H1 (cell line): ENCODE results near the gene KLHDC4. TPM values are rescaled to one million over a fixed set of nuclear protein-coding genes. Genes with fewer than 3 reads are reported as not detected.

Experiments used
- CTCF ChIA-PET: fragments of 300-600 bp; sonication (Branson Sonifier 250); formaldehyde crosslinking; loops from one replicate; lab custom pipeline; 2021; ENCODE audit not compliant: partially characterized antibody; lab: Charles Lee
- POLR2A ChIA-PET: fragments of 300-600 bp; sonication (Branson Sonifier 250); formaldehyde crosslinking; loops from one replicate; lab custom pipeline; 2021; ENCODE audit warnings: inconsistent platforms; ENCODE audit not compliant: partially characterized antibody; lab: Charles Lee
- DNase-seq, 2 experiments: peaks; one replicate each; pipeline versions ENCODE4 v3.0.0 to v3.0.0-alpha.2; 2010 to 2022; ENCODE audit warnings: low spot score in 2 of 2, low read depth in 1 of 2, mixed read lengths in 1 of 2
- FAIRE-seq: peaks from 2 replicates; lab custom pipeline; 2011; peaks lifted over from hg19 to GRCh38; lab: Jason Lieb, UNC
- H2AFZ ChIP-seq: 2 replicates; pipeline ENCODE4 v1.8.1; 2012; ENCODE audit warnings: low read length, inconsistent platforms
- H2AK5ac ChIP-seq: 2 replicates; pipeline ENCODE4 v1.6.1; 2013; ENCODE audit warnings: low read depth, low read length
- H2BK120ac ChIP-seq: replicated peaks from 2 replicates; pipeline ENCODE3; 2013; ENCODE audit warnings: low read depth, low read length, inconsistent platforms
- H2BK12ac ChIP-seq: 2 replicates; pipeline ENCODE4 v1.6.1; 2013; ENCODE audit warnings: low read depth, low read length
- H2BK15ac ChIP-seq: 2 replicates; pipeline ENCODE4 v1.6.1; 2013; ENCODE audit warnings: low read length
- H2BK20ac ChIP-seq: 2 replicates; pipeline ENCODE4 v1.6.1; 2013; ENCODE audit warnings: low read length
- H2BK5ac ChIP-seq: 2 replicates; pipeline ENCODE4 v1.6.1; 2013; ENCODE audit warnings: low read depth, low read length
- H3K14ac ChIP-seq: 2 replicates; pipeline ENCODE4 v1.6.1; 2013; ENCODE audit warnings: inconsistent platforms; ENCODE audit not compliant: insufficient read length
- H3K18ac ChIP-seq: 2 replicates; pipeline ENCODE4 v1.6.1; 2013; ENCODE audit warnings: low read length; ENCODE audit errors: extremely low read depth
- H3K23ac ChIP-seq: 2 replicates; pipeline ENCODE4 v1.6.1; 2013; ENCODE audit warnings: inconsistent platforms; ENCODE audit not compliant: insufficient read length
- H3K23me2 ChIP-seq: 2 replicates; pipeline ENCODE4 v1.6.1; 2013; ENCODE audit warnings: low read depth, low read length
- H3K27ac ChIP-seq: 2 replicates; pipeline ENCODE4 v1.6.1; 2011; ENCODE audit warnings: low read depth, low read length, inconsistent platforms
- H3K27me3 ChIP-seq, 4 experiments: replicated peaks in 1 of 4; 1 replicate in 1 of 4; 2 replicates in 3 of 4; pipeline versions ENCODE4 v1.6.1 to v1.8.1; 2011 to 2013; ENCODE audit warnings: low read length in 3 of 4, mild to moderate bottlenecking in 3 of 4, inconsistent platforms in 2 of 4, mixed read lengths in 2 of 4, moderate library complexity in 1 of 4; ENCODE audit not compliant: control insufficient read depth in 3 of 4, insufficient read depth in 3 of 4; ENCODE audit errors: extremely low read depth in 1 of 4
- H3K36me3 ChIP-seq, 4 experiments: 2 replicates each; pipeline versions ENCODE4 v1.6.1 to v1.8.1; 2011 to 2013; ENCODE audit warnings: mild to moderate bottlenecking in 4 of 4, low read length in 3 of 4, moderate library complexity in 2 of 4, control low read depth in 1 of 4, inconsistent platforms in 1 of 4; ENCODE audit not compliant: insufficient read depth in 4 of 4, control insufficient read depth in 2 of 4
- H3K4ac ChIP-seq: replicated peaks from 2 replicates; pipeline ENCODE3; 2013; ENCODE audit warnings: low read length, low read depth, mixed read lengths, inconsistent platforms; ENCODE audit not compliant: insufficient read length
- H3K4me1 ChIP-seq, 4 experiments: replicated peaks in 1 of 4; 1 replicate in 1 of 4; 2 replicates in 3 of 4; pipeline versions ENCODE4 v1.6.1 to v1.8.1; 2011 to 2013; ENCODE audit warnings: low read length in 3 of 4, inconsistent platforms in 2 of 4, mixed read lengths in 1 of 4; ENCODE audit not compliant: insufficient read depth in 4 of 4, control insufficient read depth in 3 of 4
- H3K4me2 ChIP-seq, 2 experiments: 2 replicates each; pipeline versions ENCODE4 v1.6.1 to v1.8.1; 2011 to 2013; ENCODE audit warnings: low read depth in 2 of 2, low read length in 2 of 2, control low read depth in 1 of 2, inconsistent platforms in 1 of 2, mild to moderate bottlenecking in 1 of 2; ENCODE audit not compliant: insufficient read depth in 1 of 2
- H3K4me3 ChIP-seq, 4 experiments: fragments of 200-600, 300-600 bp in 1 of 4; sonication (generic), shearing (Covaris generic), sonication (Bioruptor Twin) in 1 of 4; 2 replicates each; pipeline versions ENCODE4 v1.5.1 to v1.8.1; 2011 to 2016; ENCODE audit warnings: low read length in 4 of 4, low read depth in 3 of 4, control low read depth in 2 of 4, inconsistent platforms in 2 of 4, mild to moderate bottlenecking in 2 of 4, mixed read lengths in 1 of 4, moderate library complexity in 1 of 4; ENCODE audit not compliant: insufficient read depth in 2 of 4; ENCODE audit errors: extremely low read depth in 1 of 4
- H3K56ac ChIP-seq: replicated peaks from 2 replicates; pipeline ENCODE3; 2013; ENCODE audit warnings: low read depth, mild to moderate bottlenecking, mixed read lengths, low read length, inconsistent platforms; ENCODE audit not compliant: insufficient read length
- H3K79me1 ChIP-seq: 2 replicates; pipeline ENCODE4 v1.6.1; 2013; ENCODE audit warnings: low read depth, low read length, control low read depth
- H3K79me2 ChIP-seq, 2 experiments: 2 replicates each; pipeline versions ENCODE4 v1.6.1 to v1.8.1; 2012 to 2013; ENCODE audit warnings: low read length in 2 of 2, mild to moderate bottlenecking in 2 of 2, inconsistent platforms in 1 of 2; ENCODE audit not compliant: insufficient read depth in 2 of 2, control insufficient read depth in 1 of 2
- H3K9ac ChIP-seq, 4 experiments: replicated peaks in 1 of 4; 1 replicate in 1 of 4; 2 replicates in 3 of 4; pipeline versions ENCODE4 v1.6.1 to v1.8.1; 2011 to 2013; ENCODE audit warnings: low read depth in 3 of 4, low read length in 3 of 4, control low read depth in 2 of 4, mild to moderate bottlenecking in 2 of 4, moderate library complexity in 2 of 4, inconsistent platforms in 1 of 4; ENCODE audit errors: extremely low read depth in 1 of 4
- H3K9me3 ChIP-seq, 2 experiments: 2 replicates each; pipeline versions ENCODE4 v1.6.1 to v1.8.1; 2012 to 2013; ENCODE audit warnings: mild to moderate bottlenecking in 2 of 2, moderate library complexity in 2 of 2, control low read depth in 1 of 2, inconsistent platforms in 1 of 2, low read depth in 1 of 2, low read length in 1 of 2, mixed read lengths in 1 of 2; ENCODE audit not compliant: insufficient read depth in 2 of 2
- H4K20me1 ChIP-seq, 2 experiments: replicated peaks in 1 of 2; 2 replicates each; pipeline versions ENCODE3 to v1.8.1; 2011 to 2013; ENCODE audit warnings: inconsistent platforms in 2 of 2, low read length in 2 of 2, mild to moderate bottlenecking in 1 of 2; ENCODE audit not compliant: insufficient read depth in 2 of 2, control insufficient read depth in 1 of 2
- H4K5ac ChIP-seq: 2 replicates; pipeline ENCODE4 v1.6.1; 2013; ENCODE audit warnings: low read length, low read depth, mixed read lengths, inconsistent platforms; ENCODE audit not compliant: insufficient read length
- H4K8ac ChIP-seq: 2 replicates; pipeline ENCODE4 v1.8.0; 2013; ENCODE audit warnings: mild to moderate bottlenecking, moderate library complexity, low read length, inconsistent platforms; ENCODE audit not compliant: insufficient read depth; ENCODE audit errors: extremely low read depth
- H4K91ac ChIP-seq: replicated peaks from 2 replicates; pipeline ENCODE3; 2013; ENCODE audit warnings: low read length, mixed read lengths, inconsistent platforms; ENCODE audit not compliant: insufficient read length
- CEBPB ChIP-seq: IDR thresholded peaks from 2 replicates; pipeline ENCODE4 v1.6.1; 2012; ENCODE audit warnings: low read depth, low read length
- CREB1 ChIP-seq: IDR thresholded peaks from 2 replicates; pipeline ENCODE4 v1.6.1; 2012; ENCODE audit warnings: inconsistent platforms
- CTBP2 ChIP-seq: IDR thresholded peaks from 2 replicates; pipeline ENCODE4 v1.7.0; 2011; ENCODE audit warnings: borderline replicate concordance, mild to moderate bottlenecking, moderate library complexity, mixed read lengths, low read length; ENCODE audit not compliant: insufficient read depth, insufficient read length
- EGR1 ChIP-seq: IDR thresholded peaks from 2 replicates; pipeline ENCODE4 v1.6.1; 2011; ENCODE audit warnings: low read depth, low read length, borderline replicate concordance
- EZH2 ChIP-seq: fragments of 200-600 bp; sonication (generic); IDR thresholded peaks from 2 replicates; pipeline ENCODE4 v1.7.1; 2012; ENCODE audit warnings: low read depth, mild to moderate bottlenecking, moderate library complexity, low read length, inconsistent platforms; ENCODE audit not compliant: severe bottlenecking
- GABPA ChIP-seq: IDR thresholded peaks from 2 replicates; pipeline ENCODE4 v1.6.1; 2011; ENCODE audit warnings: mild to moderate bottlenecking, low read length, moderate library complexity, borderline replicate concordance; ENCODE audit not compliant: insufficient read depth
- HDAC2 ChIP-seq, 2 experiments: fragments of 300-600 bp in 1 of 2; sonication (generic) in 1 of 2; IDR thresholded peaks; 2 replicates each; pipeline ENCODE4 v1.6.1; 2011 to 2012; ENCODE audit warnings: low read depth in 2 of 2, low read length in 2 of 2, mild to moderate bottlenecking in 2 of 2, moderate library complexity in 2 of 2, borderline replicate concordance in 1 of 2, inconsistent platforms in 1 of 2
- PHF8 ChIP-seq: fragments of 200-600 bp; sonication (generic); conservative IDR thresholded peaks from 2 replicates; pipeline ENCODE4 v1.7.1; 2012; ENCODE audit warnings: low read depth, mild to moderate bottlenecking, inconsistent platforms, low read length, moderate library complexity
- RAD21 ChIP-seq, 2 experiments: IDR thresholded peaks in 1 of 2; conservative IDR thresholded peaks in 1 of 2; 2 replicates each; pipeline ENCODE4 v1.6.1; 2011; ENCODE audit warnings: low read depth in 2 of 2, low read length in 2 of 2, improper control_type of control experiment in 1 of 2, inconsistent platforms in 1 of 2, mild to moderate bottlenecking in 1 of 2, moderate library complexity in 1 of 2
- SRF ChIP-seq: IDR thresholded peaks from 2 replicates; pipeline ENCODE4 v1.6.1; 2011; ENCODE audit warnings: mild to moderate bottlenecking, low read depth, low read length, moderate library complexity
- WGBS, 2 experiments: shearing (Covaris generic) in 1 of 2; methylation state at CpG; one replicate each; pipeline versions ENCODE4 v1.1.6 to v1.1.7; 2013 to 2015; ENCODE audit warnings: low lambda C conversion rate in 2 of 2, mixed read lengths in 2 of 2, inconsistent platforms in 1 of 2, low coverage in 1 of 2, missing lambda C conversion rate in 1 of 2; ENCODE audit not compliant: insufficient replicate concordance in 2 of 2, insufficient coverage in 1 of 2, insufficient read length in 1 of 2; ENCODE audit errors: extremely low coverage in 1 of 2, missing lambda C conversion rate in 1 of 2; 5-methylcytosine and 5-hydroxymethylcytosine counted together
- polyA plus RNA-seq, 7 experiments: library from polyadenylated mRNA; depleted of rRNA in 3 of 7; stranded (reverse) in 5 of 7; unstranded in 2 of 7; fragments of >200 nt in 5 of 7; fragments of 200-250 nt in 2 of 7; gene quantifications; 1 replicate in 5 of 7; 2 replicates in 1 of 7; 4 replicates in 1 of 7; pipeline versions ENCODE4 v1.2.1 to v1.2.3, GENCODE V29; 2011 to 2013; ENCODE audit warnings: missing spikeins in 2 of 7, mixed read lengths in 2 of 7
- total RNA-seq: library from RNA; stranded (reverse); fragmentation: NEBNext Ultra II Directional; extraction: Animal tissue kit (Norgen Biotek cat#: 25700); gene quantifications from 2 replicates; pipeline ENCODE4 v1.2.1, GENCODE V29; 2021
- TF ChIP-seq, protein P1 (sequence below): IDR thresholded peaks from 2 replicates; pipeline ENCODE4 v1.6.1; 2011; ENCODE audit warnings: low read depth, mild to moderate bottlenecking, low read length; ENCODE audit not compliant: insufficient read depth
- TF ChIP-seq, protein P2 (sequence below): IDR thresholded peaks from 2 replicates; pipeline ENCODE4 v1.6.1; 2012; ENCODE audit warnings: inconsistent platforms

Gene KLHDC4
- total and polyA plus RNA-seq, 2 of the 8 experiments (the other 6 are each of a cell fraction or from before 2014, with no cell fraction given): 23.7 to 63.9 TPM

- Histone ChIP-seq H3K9ac (no peak overlapping the region), H4K20me1 (peaks cover 0 to 11% of the 10 kb centered on the region in 2 experiments), H3K4me3 (no peak overlapping the region), H3K23me2 (no peaks in the 10 kb centered on the region), H4K8ac (no peak overlapping the region), H3K27ac (no peak overlapping the region), H2AK5ac (no peak overlapping the region), H3K4me2 (no peak overlapping the region), H4K91ac (no peak overlapping the region), H3K4ac (no peak overlapping the region), H3K14ac (no peak overlapping the region), H3K27me3 (no peaks in the 10 kb centered on the region), H2BK20ac (no peak overlapping the region), H2AFZ (no peak overlapping the region), H2BK5ac (no peak overlapping the region), H3K9me3 (no peaks in the 10 kb centered on the region), H2BK15ac (no peak overlapping the region), H3K23ac (no peak overlapping the region), H3K4me1 (peaks cover 0 to 19% (median 8%) of the 10 kb centered on the region in 4 experiments; a peak in 6 of 7 replicates), H3K79me2 (no peaks in the 10 kb centered on the region), H3K36me3 (no peaks in the 10 kb centered on the region), H3K56ac (no peak overlapping the region), H2BK12ac (no peak overlapping the region), H3K79me1 (no peaks in the 10 kb centered on the region; the same call in 1 of the 2 replicates), H2BK120ac (no peak overlapping the region), H3K18ac (no peak overlapping the region), H4K5ac (no peak overlapping the region)
- POLR2A ChIA-PET: no interaction called here
- peak; percentile 68 for FAIRE-seq
- WGBS, 2 experiments: 33% methylated on average over 15 of the region's 16 CpGs; no CpG with 5 or more reads in 1 of the 2 experiments
- peak; percentile 31 to 91 for DNase-seq
- CTCF ChIA-PET: no interaction called here
- TF ChIP-seq EZH2: no peak
- no peak for TF ChIP-seq CREB1
- peak; percentile 72; the same call in 1 of the 2 replicates for TF ChIP-seq GABPA
- TF ChIP-seq, protein P1, sequence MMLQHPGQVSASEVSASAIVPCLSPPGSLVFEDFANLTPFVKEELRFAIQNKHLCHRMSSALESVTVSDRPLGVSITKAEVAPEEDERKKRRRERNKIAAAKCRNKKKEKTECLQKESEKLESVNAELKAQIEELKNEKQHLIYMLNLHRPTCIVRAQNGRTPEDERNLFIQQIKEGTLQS: no peak
- no peak; a peak in 1 of 4 replicates for TF ChIP-seq HDAC2 (IDR thresholded peaks at IDR 0.05; ENCODE audit: borderline replicate concordance in 1 of 2, low read depth in 2 of 2, low read length in 2 of 2)
- TF ChIP-seq SRF: no peak
- no peak for TF ChIP-seq CEBPB
- TF ChIP-seq EGR1: no peak
- TF ChIP-seq, protein P2, sequence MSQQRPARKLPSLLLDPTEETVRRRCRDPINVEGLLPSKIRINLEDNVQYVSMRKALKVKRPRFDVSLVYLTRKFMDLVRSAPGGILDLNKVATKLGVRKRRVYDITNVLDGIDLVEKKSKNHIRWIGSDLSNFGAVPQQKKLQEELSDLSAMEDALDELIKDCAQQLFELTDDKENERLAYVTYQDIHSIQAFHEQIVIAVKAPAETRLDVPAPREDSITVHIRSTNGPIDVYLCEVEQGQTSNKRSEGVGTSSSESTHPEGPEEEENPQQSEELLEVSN: no peak
- no peak for TF ChIP-seq CTBP2
- peak; percentile 2 to 14; a peak in 1 of 4 replicates for TF ChIP-seq RAD21 (IDR thresholded peaks at IDR 0.05 in 1 of 2, conservative IDR thresholded peaks at IDR 0.05 in 1 of 2; ENCODE audit: low read depth in 2 of 2, low read length in 2 of 2)
- TF ChIP-seq PHF8: no peak
These were observed 104.2 kb downstream of the KLHDC4 start for GRCh38 chr16:87661561-87661960.
